ENCODE measurements around the gene NCAPG2. TPM values are rescaled to one million over a fixed set of nuclear protein-coding genes. Genes with fewer than 3 reads are reported as not detected.

Gene NCAPG2
- total and polyA plus RNA-seq, 2 experiments from 2014 or later: 38.7 to 91.2 TPM

GRCh38 chr7:158742065-158742821 is 37.6 kb upstream of the NCAPG2 start (continued):
- TF ChIP-seq ZNF462 (CRISPR knock-in tag; IDR thresholded peaks at IDR 0.05): no peak
- no peak for TF ChIP-seq REST (IDR thresholded peaks at IDR 0.05; ENCODE audit: unreplicated experiment)
- TF ChIP-seq EZH2phosphoT487 (IDR thresholded peaks at IDR 0.05; ENCODE audit: unreplicated experiment): no peak
- TF ChIP-seq ETS1 (IDR thresholded peaks at IDR 0.05): no peak
- TF ChIP-seq NANOG (IDR thresholded peaks at IDR 0.05; ENCODE audit: borderline replicate concordance): no peak
- no peak for TF ChIP-seq STAT1 (IDR thresholded peaks at IDR 0.05; ENCODE audit: unreplicated experiment)
- TF ChIP-seq CREB1 (CRISPR knock-in tag; IDR thresholded peaks at IDR 0.05; ENCODE audit: low read depth): no peak

Data from GM23338 (cell line).